Osteoblast (primary cell): ENCODE data around the gene RDH14. TPM values are rescaled to one million over a fixed set of nuclear protein-coding genes. Genes with fewer than 3 reads are reported as not detected.

ENCODE experiments used
- DNase-seq: peaks from one replicate; pipeline ENCODE4 v3.0.0; 2011; ENCODE audit warnings: low spot score, mixed read lengths; ENCODE audit not compliant: insufficient read length; ENCODE audit errors: missing footprints
- H2AFZ ChIP-seq: 2 replicates; pipeline ENCODE4 v1.6.0; 2011; ENCODE audit warnings: mild to moderate bottlenecking, low read length
- H3K27ac ChIP-seq: 2 replicates; pipeline ENCODE4 v1.5.1; 2011; ENCODE audit warnings: mild to moderate bottlenecking, low read depth, low read length, moderate library complexity
- H3K27me3 ChIP-seq: 2 replicates; pipeline ENCODE4 v1.6.0; 2012; ENCODE audit warnings: mild to moderate bottlenecking, control low read depth, inconsistent platforms, low read length, moderate library complexity; ENCODE audit not compliant: insufficient read depth
- H3K36me3 ChIP-seq: 2 replicates; pipeline ENCODE4 v1.5.1; 2011; ENCODE audit warnings: mild to moderate bottlenecking, low read length, control low read depth, moderate library complexity; ENCODE audit not compliant: insufficient read depth
- H3K4me1 ChIP-seq: 2 replicates; pipeline ENCODE4 v1.5.1; 2011; ENCODE audit warnings: mild to moderate bottlenecking, low read length, control low read depth, moderate library complexity; ENCODE audit not compliant: insufficient read depth
- H3K4me2 ChIP-seq: 2 replicates; pipeline ENCODE4 v1.6.0; 2011; ENCODE audit warnings: mild to moderate bottlenecking, low read length; ENCODE audit not compliant: insufficient read depth
- H3K4me3 ChIP-seq: fragments of 200-600 bp; sonication (generic); 3 replicates; pipeline ENCODE4 v1.5.1; 2012; ENCODE audit warnings: mild to moderate bottlenecking, low read length, inconsistent platforms; ENCODE audit not compliant: insufficient read depth
- H3K79me2 ChIP-seq: 2 replicates; pipeline ENCODE4 v1.6.0; 2012; ENCODE audit warnings: mild to moderate bottlenecking, low read length, control low read depth, inconsistent platforms; ENCODE audit not compliant: insufficient read depth
- H3K9me3 ChIP-seq: 2 replicates; pipeline ENCODE4 v1.5.1; 2011; ENCODE audit warnings: low read depth, low read length, control low read depth
- H4K20me1 ChIP-seq: 2 replicates; pipeline ENCODE4 v1.6.0; 2012; ENCODE audit warnings: mild to moderate bottlenecking, low read length, control low read depth; ENCODE audit not compliant: insufficient read depth
- total RNA-seq: library from RNA; depleted of rRNA; stranded (reverse); fragments of >200 nt; gene quantifications from 2 replicates; pipeline ENCODE4 v1.2.3, GENCODE V29; 2012
- TF ChIP-seq, protein P1 (sequence below): IDR thresholded peaks from 2 replicates; pipeline ENCODE4 v1.5.1; 2011; ENCODE audit warnings: mild to moderate bottlenecking, low read depth, low read length, moderate library complexity; ENCODE audit errors: extremely low read depth

Gene RDH14
- total RNA-seq, 1 donor = 23.5 TPM

DNA sequence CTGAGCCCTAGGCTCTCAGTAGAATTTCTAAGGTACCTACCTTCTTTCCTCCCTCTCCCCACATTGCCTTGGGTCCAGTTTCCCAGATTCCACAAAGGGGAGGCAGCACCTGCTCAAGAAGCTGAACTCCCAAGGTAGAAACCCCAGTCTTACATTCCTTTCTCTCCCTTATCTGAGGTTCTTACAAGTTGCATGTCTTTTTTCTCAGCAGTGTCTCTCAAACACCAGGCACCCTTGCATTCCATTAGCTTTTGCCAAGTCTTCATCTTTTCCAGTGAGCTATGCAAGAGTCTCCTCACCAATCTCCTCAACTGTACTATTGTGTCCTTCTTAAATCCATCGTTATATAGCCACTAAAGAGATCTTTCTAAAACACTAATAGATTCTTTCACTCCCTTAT is 33.0 kb upstream of the RDH14 start:
- H4K20me1 ChIP-seq = no peaks in the 10 kb centered on the region
- no peaks in the 10 kb centered on the region for H3K9me3 ChIP-seq
- no peaks in the 10 kb centered on the region for H3K79me2 ChIP-seq
- no peaks in the 10 kb centered on the region for H3K36me3 ChIP-seq
- H2AFZ ChIP-seq = no peak overlapping the region
- no peak overlapping the region for H3K27ac ChIP-seq
- H3K4me3 ChIP-seq = no peak overlapping the region
- no peak overlapping the region for H3K4me2 ChIP-seq
- H3K4me1 ChIP-seq = peaks cover 13% of the 10 kb centered on the region
- TF ChIP-seq, protein P1, sequence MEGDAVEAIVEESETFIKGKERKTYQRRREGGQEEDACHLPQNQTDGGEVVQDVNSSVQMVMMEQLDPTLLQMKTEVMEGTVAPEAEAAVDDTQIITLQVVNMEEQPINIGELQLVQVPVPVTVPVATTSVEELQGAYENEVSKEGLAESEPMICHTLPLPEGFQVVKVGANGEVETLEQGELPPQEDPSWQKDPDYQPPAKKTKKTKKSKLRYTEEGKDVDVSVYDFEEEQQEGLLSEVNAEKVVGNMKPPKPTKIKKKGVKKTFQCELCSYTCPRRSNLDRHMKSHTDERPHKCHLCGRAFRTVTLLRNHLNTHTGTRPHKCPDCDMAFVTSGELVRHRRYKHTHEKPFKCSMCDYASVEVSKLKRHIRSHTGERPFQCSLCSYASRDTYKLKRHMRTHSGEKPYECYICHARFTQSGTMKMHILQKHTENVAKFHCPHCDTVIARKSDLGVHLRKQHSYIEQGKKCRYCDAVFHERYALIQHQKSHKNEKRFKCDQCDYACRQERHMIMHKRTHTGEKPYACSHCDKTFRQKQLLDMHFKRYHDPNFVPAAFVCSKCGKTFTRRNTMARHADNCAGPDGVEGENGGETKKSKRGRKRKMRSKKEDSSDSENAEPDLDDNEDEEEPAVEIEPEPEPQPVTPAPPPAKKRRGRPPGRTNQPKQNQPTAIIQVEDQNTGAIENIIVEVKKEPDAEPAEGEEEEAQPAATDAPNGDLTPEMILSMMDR = no peak
- no peak for DNase-seq
- H3K27me3 ChIP-seq = no peaks in the 10 kb centered on the region

DNA sequence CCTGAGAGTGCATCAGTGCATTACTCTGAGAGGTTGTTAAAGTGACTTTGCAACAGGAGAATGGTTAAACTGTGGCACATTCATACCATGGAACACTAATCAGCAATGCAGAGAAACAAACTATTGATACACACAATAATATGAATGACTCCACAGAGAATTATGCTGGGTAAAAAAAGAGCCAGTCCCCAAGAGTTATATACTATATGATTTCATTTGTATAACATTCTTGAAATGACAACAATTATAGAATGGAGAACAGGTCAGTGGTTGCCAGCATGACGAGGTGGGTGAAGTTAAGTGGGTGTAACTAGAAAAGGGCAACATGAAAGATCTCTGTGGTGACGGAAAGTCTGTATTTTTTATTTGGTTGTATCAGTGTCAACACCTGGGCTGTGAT is 31.9 kb upstream of the RDH14 start:
- no peaks in the 10 kb centered on the region for H3K79me2 ChIP-seq
- no peaks in the 10 kb centered on the region for H4K20me1 ChIP-seq
- no peaks in the 10 kb centered on the region for H3K27me3 ChIP-seq
- no peak overlapping the region for H2AFZ ChIP-seq
- H3K27ac ChIP-seq = no peak overlapping the region
- no peak overlapping the region for H3K4me3 ChIP-seq
- H3K4me2 ChIP-seq = no peak overlapping the region
- DNase-seq = no peak
- TF ChIP-seq, protein P1 = no peak
- peaks cover 18% of the 10 kb centered on the region for H3K4me1 ChIP-seq
- no peaks in the 10 kb centered on the region for H3K36me3 ChIP-seq
- H3K9me3 ChIP-seq = no peaks in the 10 kb centered on the region

DNA sequence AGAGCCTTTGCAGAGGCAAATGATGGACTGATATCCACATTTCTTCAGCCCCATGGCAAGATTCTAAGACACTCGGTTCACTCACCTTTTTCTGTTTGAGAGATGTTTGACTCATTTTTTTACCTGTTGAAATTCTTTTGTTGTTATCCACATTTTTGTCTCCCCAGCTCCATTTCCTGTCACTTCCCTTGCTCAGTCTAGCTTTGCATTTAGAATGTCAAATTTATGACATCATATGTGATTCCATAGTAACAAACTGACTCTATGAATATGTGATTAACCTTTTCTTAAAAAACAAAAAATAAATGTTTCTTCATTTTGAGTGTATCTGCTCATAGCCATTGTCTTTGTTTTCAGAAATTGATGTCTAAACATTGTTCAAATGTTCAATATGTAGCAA is 28.9 kb upstream of the RDH14 start, which contains the start of gene NT5C1B:
TSS of gene NT5C1B (minus strand) at position 216 of the 400 bp plus-strand sequence. CDS start at position 115, 101 bp downstream.
- DNase-seq = no peak
- TF ChIP-seq, protein P1 = no peak
- H3K9me3 ChIP-seq = no peaks in the 10 kb centered on the region
- H3K27ac ChIP-seq = no peak within 1 kb of the TSS
- H3K79me2 ChIP-seq = no peaks in the 10 kb centered on the region
- no peak within 1 kb of the TSS for H2AFZ ChIP-seq
- H3K27me3 ChIP-seq = no peaks in the 10 kb centered on the region
- H4K20me1 ChIP-seq = no peaks in the 10 kb centered on the region
- peaks cover 27% of the 10 kb centered on the region for H3K4me1 ChIP-seq
- no peaks in the 10 kb centered on the region for H3K36me3 ChIP-seq
- H3K4me2 ChIP-seq = no peak within 1 kb of the TSS
- H3K4me3 ChIP-seq = no peak within 1 kb of the TSS

DNA sequence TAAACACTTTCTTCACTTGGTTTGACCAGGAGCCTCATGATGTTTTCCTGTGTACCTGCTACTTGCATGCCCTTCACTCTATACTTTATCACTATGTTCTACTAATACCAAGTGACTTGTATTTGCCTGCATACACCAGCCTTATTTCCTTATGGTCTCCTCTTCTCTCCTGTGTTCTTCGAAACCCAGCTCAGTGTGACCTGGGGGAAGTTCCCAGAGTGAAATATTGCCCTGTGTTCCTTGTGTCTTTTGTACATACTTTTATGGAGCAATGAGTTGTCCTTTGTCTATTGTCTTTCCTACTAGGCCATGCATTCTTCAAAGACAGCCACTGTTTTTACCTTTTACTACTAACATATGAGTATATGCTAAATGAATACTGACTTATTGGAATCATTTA is 28.3 kb upstream of the RDH14 start:
- Histone ChIP-seq H3K4me3 (no peak overlapping the region), H3K9me3 (no peaks in the 10 kb centered on the region), H3K4me1 (peaks cover 27% of the 10 kb centered on the region), H3K4me2 (no peak overlapping the region), H3K27ac (no peak overlapping the region), H3K27me3 (no peaks in the 10 kb centered on the region), H3K79me2 (no peaks in the 10 kb centered on the region), H3K36me3 (no peaks in the 10 kb centered on the region), H2AFZ (no peak overlapping the region), H4K20me1 (no peaks in the 10 kb centered on the region)
- TF ChIP-seq, protein P1 = no peak
- no peak for DNase-seq
